Measurements from ENCODE around the gene GPD1.

The GPD1 gene

DNA sequence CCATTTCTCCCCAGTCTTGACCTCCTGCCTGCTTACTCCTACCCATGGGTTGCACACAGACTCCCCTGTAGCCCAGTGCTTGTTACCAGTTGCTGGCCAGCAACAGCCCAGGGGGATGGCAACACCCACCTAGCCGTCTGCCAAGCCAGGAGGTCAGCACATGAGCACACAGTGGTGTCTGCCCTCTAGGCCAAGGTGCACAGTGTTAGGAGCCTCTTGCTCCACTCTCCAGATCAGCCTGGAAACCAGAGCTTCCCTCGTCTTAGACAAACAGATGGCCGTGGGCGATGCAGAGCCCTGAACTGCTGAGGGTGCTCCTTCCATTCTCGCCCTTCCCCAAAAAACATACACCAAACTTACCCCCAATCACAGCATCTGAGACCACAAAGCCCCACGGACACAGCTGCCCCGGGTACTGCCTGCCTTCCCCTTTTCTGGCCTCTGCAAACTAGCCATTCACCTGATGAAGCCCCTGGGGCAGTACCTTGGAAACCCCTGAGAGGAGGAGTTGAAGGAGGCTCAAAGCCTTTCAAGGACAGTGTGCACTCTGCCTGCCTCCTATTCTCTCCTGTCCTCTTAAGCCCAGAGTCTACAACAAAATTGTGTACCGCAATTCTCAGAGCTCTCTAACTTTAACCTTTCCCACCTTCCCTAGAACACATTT is 1.0 kb upstream of the GPD1 start:
- no peak for DNase-seq

DNA sequence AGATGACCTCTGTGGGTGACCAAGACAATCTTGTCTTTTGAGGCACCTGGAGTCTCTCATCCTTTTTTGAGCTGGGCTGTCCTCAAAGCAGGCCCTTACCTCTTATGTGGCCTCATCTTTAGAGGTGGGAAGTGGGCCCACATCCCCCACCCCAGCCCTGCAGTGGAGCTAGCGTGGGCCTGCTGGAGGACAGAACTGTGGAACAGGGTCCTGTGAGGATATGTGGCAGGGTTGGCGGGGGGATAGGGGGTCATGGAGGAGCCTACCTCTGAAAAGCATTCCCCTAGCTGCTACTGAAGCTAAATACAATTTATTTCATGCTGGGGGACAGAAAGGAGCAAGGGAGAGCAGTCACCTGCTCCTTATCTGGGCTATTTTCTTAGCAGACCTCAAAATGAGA is 457 bp upstream of the GPD1 start:
- no peak for DNase-seq

DNA sequence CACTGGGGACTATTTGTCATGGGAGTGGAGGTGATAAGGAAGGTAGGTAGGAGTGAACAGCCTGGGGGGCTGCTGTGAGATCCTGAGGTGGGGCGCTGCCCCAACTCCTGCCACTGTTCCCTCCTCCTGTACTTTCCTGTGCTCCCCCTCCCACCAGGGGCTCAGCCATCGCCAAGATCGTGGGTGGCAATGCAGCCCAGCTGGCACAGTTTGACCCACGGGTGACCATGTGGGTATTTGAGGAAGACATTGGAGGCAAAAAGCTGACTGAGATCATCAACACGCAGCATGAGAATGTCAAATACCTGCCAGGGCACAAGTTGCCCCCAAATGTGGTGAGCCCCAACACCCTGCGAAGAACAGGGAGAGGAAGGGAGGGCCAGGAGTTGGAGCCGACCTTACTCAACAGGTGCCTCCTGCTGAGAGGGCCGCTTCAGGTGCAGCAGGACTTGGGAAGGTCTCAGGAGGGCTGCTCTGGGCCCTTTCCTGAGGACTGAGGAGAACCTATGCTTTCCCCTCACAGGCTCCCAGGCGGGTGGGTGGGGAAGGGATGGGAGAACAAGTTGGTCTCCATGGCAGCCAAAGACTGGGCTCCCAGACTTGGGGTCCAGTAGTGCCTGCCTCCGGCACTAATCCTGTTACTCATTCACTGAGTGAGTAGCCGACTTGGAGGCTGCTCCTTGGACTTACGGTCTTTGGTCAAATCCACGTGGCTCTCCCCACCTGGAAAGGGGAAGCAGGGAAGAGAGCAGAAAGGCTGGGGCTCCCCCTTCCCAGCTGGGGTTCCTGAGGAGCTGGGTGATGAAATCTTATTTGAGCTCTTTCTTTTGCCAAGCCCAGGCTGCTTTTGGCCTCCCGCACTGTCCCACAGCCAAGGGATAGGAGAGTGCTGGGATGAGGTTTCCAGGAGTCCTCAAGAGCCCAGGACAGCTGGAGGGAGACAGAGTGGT is 884 bp downstream of the GPD1 start:
- DNase-seq, result no peak

GRCh38 chr12:50105913-50106450 is 2.2 kb downstream of the GPD1 start:
- DNase-seq, result no peak

- no peak for DNase-seq
Observed at GRCh38 chr12:50106907-50107306, 3.1 kb downstream of the GPD1 start.

GRCh38 chr12:50107416-50108268 is 3.8 kb downstream of the GPD1 start:
- DNase-seq, result peak; percentile 36

DNA sequence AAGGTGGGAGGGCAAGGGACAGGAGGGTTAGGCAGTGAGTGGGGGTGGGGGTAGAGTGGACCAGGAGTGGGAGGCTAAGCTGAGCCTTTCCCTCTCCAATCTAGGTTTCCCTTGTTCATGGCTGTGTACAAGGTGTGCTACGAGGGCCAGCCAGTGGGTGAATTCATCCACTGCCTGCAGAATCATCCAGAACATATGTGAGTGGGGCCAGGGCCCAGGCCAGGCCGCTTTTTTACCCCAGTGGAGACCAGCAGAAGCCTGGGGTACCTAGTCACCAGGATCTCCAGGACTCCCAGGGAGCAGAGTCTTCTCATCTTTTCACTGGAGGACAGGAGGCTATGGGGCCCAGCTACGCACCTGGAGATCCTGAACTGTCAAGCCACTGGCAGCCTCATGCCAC is 5.5 kb downstream of the GPD1 start:
- no peak for DNase-seq

DNA sequence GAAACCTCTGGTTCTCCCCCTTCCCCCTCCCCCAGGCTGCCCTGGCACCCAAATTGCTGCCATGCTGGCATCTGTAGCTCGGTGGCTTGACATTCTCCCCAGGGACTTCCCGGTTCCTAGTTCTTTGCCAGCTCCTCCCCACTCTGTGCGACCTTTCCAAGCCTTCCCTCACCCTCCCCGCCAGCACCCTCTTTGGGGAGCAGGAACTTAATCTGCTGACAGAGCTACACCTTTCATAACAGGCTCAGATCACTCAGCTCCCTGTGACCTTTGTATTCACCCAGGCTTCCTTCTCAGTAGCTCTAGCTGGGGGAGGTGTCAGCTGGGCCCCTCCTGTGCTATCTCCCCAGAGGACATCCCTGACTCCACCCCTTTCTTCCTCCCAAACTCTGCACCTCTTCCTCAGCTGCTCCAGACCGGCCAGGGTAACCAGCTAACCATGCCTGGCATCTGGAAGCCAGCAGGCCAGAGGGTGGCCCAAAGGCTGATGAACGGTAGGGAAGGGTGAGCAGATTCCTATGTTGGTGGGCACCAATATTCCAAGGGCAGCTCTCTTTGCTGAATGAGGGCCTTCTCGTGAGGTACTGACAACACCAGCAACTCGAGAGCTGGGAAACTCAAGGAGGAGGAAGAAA is 6.4 kb downstream of the GPD1 start:
- DNase-seq, result no peak

DNA sequence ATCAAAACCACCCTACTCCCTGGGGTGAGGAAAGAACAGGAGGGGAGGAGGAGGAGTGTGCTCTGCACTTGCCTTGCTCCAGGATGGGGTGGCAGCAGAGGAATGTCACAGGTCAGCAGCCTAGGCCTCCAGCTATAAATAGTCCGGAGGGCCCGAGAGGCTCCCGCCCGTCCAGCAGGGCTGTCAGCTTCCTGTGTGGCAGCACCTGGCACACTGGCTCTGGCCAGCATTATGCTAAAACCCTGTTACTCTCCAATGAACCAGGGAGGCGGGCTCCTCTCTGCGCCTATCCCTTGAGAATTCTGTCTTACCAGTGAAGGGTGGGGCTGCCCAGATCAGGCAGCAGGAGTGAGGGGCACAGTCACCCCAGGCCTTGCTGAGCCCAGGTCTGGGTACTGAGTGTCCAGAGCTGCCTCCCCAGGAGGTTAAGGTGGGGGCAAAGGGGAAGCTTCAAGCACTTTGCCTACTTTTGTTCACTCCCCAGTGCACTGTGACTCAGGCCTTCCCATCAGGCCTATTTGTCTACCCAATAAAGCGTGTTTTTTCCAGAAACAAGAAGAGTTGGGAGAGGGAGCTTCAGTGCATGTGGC is 7.0 kb downstream of the GPD1 start:
- DNase-seq, result peak; percentile 39

DNA sequence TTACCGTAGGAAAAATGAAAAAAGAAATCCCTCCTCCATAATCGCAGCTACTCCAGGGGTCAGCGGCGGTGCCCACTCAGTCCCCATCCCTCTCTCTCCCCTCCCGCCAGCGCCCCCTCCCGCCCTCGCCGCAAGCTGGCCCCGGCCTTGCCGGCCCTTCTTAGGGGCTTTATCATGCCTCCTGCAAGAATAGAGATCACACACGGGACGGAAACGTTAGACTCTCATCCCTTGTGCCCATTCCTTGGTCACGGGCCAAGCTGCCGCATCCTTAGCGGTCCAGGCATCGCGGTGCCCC is 7.5 kb downstream of the GPD1 start:
- peak; percentile 64 for DNase-seq

GRCh38 chr12:50111693-50112455 is 8.1 kb downstream of the GPD1 start, which contains the start of gene COX14:
TSS of gene COX14 (plus strand) at chr12:50112236. CDS start at chr12:50120044, 7,808 bp downstream.
- DNase-seq, result peak; percentile 98

GRCh38 chr12:50112456-50113218 is 8.8 kb downstream of the GPD1 start:
- DNase-seq, result peak; percentile 40

DNA sequence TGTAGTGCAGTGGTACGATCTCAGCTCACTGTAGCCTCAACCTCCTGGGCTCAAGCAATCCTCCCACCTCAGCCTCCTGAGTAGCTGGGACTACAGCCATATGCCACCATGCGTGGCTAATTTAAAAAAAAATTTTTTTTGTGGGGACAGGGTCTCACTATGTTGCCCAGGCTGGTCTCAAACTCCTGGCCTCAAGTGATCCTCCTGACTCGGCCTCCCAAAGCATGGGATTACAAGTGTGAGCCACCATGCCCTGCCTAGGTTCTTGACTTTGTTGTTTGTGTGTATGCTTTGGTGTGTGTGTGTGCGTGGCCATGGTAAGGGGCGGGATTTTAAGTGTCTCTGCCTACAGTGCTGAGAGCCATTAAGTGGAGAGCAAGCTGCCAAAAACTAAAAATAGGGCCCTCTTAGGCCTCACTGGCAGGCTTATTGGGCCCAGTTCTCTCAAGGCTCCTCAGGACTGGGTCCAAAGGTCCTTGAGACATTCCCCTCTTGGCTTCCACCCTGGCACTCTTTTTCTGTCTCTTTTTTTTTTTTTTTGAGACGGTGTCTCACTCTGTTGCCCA is 13.3 kb downstream of the GPD1 start:
- DNase-seq, result peak; percentile 15

- no peak for DNase-seq
Observed at GRCh38 chr12:50119387-50119786, 15.6 kb downstream of the GPD1 start.

DNA sequence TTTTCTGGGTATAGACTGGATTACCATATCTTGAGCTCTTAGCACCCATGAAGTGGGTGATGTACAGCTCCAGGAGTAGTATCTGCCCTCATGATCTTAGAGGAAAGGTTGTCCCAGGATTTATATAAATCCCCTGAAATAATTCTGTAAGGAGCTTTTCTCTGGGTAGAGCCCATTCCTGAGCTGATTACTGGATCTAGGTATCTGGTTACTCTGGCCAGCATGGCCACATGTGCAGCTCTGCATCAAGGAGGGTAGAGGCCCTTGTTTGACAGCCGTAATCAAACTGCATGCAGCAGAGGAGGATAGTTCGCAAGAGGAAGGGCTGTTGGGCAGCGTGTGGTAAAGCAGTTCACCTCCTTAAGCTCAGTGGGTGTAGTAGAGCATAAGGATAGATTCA is 16.7 kb downstream of the GPD1 start:
- DNase-seq, result no peak

DNA sequence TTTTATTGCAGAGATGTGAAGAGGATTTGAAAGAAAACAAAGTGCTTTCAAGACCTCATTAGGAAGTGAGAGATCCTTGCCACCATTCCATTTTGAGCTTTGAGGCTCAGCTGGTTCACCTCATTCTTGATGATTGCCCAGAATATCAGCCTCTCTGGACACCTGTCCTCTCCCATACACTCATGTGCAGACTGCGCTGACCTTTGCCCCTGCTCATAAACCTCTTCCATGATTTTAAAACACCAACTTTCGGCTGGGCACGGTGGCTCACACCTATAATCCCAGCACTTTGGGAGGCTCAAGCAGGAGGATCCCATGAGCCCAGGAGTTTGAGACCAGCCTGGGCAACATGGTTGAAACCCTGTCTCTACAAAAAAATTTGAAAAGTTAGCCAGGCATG is 17.1 kb downstream of the GPD1 start:
- no peak for DNase-seq

- no peak for DNase-seq
Observed at GRCh38 chr12:50121641-50122040, 17.8 kb downstream of the GPD1 start.

DNA sequence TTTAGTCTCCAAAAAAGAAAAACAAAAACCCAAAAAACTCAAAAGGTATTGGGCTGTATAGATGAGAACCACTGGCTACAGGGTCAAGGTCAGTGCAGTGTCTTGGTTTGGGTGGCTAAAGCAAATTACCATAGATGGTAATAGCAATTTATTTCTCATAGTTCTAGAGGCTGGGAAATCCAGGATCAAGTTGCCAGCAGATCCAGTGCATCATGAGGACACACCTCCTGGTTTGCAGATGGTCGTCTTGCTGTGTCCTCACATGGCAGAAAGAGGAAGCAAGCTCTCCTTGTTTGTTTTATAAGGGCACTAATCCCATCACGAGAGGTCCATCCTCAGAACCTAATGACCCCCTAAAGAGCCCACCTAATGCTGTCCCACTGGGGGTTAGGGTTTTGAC is 19.4 kb downstream of the GPD1 start:
- DNase-seq, result no peak

DNA sequence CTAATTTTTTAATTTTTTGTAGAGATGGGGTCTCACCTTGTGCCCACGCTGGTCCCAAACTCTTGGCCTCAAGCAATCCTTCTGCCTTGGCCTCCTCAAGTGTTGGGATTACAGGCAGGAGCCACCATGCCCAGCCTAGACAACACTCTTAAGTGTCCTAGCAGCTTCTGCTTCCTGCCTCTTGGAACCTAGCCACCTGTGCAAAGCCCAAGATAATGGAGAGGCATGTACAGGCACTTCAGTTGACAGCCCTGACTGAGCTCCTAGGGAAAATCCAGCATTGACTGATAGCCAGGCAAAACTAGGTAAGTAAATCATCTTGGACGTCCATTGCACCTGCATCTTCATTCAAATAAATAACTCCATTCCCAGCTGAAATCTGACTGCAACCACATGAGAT is 23.7 kb downstream of the GPD1 start:
- peak; percentile 12 for DNase-seq

DNA sequence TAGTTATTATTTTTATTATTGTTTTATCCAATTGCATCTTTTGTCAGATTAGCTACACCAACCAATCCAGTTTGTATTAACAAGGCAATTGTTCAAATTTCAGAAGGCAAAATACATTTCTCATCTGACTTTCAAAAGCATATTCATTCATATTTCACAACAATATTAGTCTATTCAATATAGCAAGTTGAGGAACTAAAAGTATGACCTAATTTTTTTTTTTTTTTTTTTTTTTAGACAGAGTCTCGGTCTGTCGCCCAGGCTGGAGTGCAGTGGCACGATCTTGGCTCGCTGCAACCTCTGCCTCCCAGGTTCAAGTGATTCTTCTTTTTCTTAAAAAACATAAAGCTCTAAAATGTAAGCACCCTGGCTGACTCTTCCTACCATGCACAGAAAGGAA is 25.5 kb downstream of the GPD1 start:
- DNase-seq, result no peak
